Esophagus mucosa (tissue), 1 donor: ENCODE results near the gene PHF19. TPM values are rescaled to one million over a fixed set of nuclear protein-coding genes. Genes with fewer than 3 reads are reported as not detected.

Experiments
- ATAC-seq: fragments of 200-7000 bp; cut with Tn5 transposase; one replicate; pipeline ENCODE4 v1.9.1; 2020
- total RNA-seq: library from RNA; stranded (reverse); gene quantifications from one replicate; pipeline ENCODE4 v1.2.4, GENCODE V29; 2023
- donor health status: DM: yes; HTN: yes; CAD: no.

The PHF19 gene
- total RNA-seq, 1 donor from 2014 or later: 25.3 TPM

DNA sequence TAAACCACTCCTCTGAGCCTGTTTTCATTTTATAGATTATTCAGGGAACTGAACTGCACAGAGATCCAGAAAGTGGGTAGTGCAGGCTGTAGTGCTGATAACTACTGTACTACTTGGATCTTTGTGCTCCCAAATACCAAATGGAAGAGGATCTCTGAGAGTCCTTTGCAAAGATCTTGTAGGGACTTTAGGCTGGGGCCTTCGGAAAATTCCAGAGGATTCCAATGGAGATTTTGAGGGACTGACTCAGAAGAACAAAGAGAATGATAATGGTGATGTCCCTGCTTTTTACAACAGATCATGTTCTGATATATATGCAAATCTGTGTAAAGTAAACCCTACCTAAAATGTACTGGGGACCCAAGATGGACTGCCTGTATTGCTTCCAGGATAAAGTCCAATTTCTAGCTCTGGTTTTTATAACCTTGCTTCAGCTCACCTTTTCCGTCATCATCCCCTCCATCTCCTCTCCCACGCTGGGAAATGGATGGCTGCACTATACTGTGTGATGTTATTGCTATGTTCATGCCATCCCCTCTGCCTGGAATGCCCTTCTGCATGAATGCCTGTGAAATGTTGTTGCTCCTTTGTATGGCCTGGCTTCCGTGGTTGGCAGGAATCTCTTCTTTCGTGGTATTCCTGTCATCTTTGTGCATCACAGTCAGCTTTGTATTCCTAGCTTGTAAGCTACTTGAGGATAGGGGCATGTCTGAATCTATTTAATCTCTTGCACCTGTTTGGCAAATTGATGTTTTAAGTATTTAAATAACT, 24.6 kb downstream of the PHF19 start:
- ATAC-seq: no peak

DNA sequence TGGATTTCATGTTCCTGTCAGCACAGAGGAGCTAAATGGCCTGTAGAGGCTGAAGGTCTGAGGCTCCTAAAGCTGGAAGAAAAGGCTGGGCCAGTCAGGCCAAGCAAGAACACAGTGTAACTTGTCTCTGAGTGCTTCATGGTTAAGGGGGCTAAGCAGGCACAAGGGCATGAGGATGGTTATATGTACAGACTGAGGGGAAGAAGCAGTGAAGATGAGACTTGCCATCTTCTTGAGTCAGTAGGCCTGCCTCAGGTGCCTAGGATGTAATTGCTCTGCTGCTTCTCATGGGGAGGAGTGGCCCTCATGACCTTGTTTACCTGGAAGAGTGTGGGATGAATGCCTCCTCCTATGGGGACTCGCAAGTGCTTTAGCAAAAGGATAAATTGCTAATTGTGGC, 25.5 kb downstream of the PHF19 start:
- ATAC-seq: no peak

DNA sequence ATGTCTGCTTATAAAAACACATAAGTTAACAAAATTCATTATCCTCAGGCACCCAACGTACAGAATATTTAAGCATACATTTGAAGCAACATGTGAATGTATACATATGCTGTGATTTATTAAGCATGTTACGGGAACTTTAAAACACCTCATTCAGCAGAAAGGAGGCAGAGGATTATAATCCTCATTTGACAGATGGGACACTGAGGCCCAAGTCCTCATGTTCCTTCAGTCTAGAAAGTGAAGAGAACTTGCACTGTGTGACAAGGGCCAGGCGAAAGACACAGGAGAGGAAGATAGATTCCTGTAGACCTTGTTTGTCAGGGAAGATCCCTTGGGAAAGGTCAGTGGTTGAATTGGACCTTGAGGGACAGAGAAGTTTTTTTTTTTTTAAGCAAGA, 26.7 kb downstream of the PHF19 start:
- no peak for ATAC-seq

DNA sequence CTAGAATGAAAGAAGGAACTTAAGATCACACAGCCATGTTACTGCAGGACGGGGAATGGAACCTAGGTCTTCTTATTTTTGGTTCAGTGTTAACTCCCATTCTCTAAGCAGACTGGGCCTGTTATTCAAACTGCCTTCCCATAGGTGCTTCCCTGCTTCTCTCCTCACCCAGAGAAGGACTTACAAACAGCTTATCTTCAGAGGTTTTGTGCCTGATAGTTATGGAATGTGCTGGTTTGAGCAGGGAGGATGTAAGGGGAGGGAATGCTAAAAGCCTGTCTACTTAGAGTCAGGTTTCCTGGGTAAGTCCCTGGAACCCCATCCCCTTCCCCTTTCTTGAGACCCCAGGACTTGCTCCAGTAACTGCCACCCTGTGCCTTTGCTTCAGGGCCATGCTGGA, 30.1 kb downstream of the PHF19 start:
- ATAC-seq: no peak

DNA sequence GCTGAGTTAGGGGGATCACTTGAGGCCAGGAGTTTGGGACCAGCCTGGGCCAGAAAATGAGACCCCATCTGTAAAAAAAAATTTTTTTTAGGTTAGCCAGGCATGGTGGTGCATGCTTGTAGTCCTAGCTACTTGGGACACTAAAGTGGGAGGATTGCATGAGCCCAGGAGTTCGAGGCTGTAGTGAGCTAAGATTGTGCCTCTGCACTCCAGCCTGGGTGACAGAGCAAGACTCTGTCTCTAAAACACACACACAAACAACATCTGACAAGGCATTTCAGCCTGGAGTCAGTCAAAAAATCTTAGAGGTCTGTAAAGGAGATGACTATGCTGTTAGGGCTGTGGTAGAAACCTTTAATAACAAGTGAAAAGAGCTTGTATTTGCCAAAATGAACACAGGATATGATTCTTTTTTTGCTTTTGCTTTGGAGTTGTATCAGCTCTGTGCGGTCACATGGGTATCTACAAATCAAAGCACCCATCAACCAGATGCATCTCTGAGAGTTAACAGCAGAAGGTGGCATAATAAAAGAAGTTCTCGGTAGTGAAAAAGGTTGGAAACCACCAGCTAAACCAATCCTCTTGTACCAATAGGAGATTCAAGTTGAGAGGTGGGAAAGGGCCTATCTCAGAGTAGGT, 30.6 kb downstream of the PHF19 start:
- ATAC-seq: no peak

DNA sequence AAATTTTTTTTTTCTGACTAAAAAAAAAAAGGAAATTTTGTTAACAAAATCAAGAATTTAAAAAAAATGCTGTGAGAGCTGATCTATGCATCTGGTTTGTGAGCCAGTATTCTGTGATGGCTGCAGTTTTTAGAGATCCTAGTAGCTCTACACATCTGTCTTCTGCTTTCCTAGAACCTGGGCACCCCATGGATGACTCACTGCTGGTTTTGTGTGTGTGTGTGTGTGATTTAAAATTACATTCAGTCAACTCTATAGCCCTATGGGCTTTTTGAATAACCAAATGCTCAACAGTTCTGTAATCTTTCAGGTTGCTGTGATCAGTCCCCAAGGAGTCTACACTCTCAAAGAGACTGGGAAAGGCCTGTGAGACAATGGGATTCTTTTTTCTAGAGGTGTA, 31.7 kb downstream of the PHF19 start:
- ATAC-seq: no peak

DNA sequence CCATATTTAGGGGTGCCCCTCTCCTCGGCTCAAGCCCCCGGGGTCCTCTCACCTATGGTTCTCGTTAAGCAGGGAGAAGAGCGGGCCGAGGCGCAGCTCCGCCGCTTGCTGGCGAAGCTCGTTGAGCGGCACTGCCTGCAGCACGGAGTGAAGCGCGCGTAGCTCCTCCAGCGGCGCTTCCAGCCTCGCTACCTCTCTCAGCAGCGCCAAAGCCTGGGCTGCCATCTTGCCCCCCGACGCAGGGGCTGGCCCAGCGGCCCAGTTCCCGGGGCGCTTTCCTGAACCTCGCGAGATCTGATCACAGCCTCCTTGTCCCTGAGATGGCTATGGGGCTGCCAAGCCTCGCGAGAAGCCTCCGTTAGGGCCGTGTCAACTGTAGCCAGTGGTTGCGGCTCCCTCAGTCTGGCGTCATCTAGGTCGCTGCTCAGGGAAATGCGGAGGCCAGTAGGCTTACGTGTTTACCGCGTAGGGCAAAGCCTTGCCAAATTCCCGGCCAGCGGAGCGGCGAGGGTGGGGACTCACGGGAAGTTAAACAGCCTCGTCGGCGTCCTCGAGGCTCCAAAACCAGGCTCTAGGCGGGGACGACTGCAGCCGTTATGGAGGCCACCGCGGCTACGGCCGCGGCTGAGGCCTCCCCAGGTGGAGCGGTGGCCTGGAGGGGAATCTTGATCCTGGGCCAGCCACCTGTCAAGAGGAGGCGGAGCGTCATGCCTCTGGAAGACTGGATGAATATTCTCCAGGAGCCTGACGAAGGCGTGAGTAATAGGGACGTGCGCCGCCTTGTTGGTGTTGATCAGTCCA, 34.1 kb downstream of the PHF19 start, which contains the start of gene PSMD5:
PSMD5 (minus strand) TSS at position 238 of the 801 bp plus-strand sequence; CDS start at position 225, 13 bp downstream.
- peak; percentile 99 for ATAC-seq

DNA sequence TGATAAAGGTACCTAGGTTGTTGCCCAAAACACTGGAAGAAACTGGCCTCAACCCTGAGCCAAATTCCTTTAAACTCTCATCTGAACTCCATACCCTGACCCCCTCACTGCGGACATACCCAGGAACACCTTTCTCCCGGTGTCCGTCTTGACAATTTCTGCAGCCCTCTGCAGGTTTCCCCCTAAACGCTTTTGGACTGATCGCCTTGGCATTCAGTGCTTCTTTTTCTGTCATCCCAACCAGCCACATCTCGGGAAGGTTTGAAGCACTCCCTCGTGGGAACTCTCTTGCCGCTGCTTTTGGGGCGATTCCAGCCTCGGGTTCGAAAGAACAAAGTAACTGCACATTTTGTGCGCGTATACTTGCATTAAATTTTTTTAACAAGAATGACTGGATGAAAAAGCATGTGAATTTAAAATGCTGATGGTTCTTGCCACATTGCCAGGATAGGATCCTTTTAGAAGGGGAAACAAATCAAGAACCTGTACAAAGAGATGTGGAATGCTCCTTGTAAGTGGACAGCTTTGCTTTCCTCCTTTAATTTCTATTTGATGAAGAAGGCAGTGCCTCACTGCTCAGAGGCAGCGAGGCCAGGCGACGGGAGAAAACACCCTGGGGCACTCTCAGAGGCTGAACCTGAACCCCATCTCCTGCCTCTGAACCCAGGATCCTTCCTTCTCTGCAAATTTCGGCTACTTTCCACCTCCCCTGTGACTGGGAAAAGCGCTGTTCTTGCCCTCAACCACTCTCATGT, 34.9 kb downstream of the PHF19 start:
- ATAC-seq: peak; percentile 28

DNA sequence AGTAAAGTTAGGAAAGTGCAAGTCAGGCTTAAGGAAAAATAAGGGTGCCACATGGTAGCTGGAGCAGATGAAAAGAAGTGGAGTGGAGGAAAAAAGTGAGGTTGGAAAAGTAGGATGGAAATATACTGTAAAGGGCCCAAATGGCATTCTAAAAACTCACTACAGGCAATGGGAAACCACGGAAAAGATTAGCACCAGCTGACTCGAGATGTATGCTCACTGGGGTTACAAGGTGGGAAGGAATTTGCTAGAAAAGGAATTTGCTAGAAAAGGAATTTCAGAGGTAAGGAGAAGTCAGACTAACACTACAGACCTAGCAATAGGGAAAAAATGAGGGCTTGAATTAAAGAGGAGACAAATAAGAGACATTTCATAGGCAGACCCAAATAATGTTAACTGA, 37.8 kb downstream of the PHF19 start:
- no peak for ATAC-seq

DNA sequence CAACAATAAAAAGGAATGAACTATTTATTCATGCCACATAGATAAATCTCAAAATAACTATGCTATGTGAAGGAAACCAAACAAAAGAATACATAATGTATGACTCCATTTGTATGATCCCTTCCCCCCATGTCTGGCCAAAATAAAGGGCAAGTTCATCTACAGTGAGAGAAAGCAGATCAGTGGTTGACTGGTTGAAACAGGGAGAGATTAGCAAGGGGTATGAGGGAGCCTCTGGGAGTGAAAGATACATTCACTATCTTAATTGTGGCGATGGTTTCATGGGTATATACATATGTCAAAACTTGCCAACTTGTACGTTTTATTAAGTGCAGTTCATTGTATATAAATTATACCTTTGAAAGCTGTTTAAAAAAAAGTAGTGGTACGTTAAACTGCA, 39.1 kb downstream of the PHF19 start:
- ATAC-seq: no peak

DNA sequence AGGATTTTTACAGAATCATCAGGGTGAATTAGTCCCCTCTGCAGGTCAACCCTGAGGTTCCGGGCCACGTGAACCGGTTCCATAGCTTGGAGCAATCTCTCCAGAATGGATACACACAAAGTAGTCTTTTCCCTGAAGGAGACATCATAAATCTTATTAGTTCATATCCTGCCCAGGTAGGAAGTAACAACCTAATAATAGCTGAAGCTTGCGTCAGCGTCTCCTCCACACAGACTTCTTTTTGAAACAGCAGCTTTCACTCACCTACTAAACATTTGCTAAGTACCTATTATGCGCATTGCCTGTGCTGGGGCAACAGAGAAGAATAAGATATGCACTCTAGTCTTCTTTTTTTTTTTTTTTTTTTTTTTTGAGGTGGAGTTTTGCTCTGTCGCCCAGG, 43.7 kb downstream of the PHF19 start:
- no peak for ATAC-seq

DNA sequence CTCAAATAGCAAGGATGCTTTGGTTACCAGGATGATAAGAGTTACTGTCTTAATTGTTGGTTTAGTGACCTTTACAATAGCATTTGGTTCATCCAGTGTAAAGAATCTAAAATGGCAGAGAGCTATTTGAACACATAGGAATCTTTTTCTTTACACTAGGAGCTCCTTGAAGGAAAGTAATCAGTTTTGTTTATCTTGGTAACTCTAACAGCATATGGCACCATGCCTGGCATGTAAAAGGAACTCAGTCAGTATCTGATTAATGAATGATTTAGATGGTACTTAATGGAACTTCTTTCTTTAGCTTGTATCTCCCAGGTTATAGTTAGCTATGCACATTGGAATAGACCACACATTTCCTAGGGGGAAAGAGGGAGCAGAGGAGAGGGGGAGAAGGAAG, 44.2 kb downstream of the PHF19 start:
- no peak for ATAC-seq

DNA sequence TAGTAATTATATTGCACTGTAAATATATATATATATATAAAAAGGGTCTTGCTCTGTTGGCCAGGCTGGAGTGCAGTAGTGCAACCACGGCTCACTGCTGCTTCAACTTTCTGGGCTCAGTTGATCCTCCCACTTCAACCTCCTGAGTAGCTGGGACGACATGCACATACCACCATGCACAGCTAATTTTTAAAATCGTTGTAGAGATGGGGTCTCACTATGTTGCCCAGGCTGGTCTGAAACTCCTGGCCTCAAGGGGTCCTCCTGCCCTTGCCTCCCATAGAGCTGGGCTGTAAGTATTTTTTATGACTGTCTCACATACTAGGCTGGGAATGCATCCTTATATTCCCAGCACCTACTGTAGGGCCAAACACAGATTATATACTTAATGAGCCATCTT, 46.1 kb downstream of the PHF19 start:
- ATAC-seq: no peak

DNA sequence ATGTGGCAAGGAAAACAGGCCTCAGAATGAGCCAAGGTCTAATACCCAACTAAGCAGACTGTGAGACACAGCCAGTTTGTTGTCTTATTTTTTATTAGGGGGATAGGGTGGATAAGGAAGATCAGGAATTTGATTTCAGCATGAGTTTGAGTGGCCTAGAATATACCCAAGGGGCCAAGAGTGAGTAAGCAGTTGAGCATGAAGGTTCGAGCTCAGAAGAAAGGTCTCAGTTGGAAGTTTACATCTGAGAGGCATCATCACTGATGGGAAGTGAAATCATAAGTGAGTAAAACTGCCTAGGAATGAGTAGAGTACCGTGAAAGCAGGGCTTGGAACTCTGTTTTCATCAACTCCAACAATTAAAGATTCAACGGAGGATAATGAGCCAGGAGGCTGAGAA, 46.8 kb downstream of the PHF19 start:
- ATAC-seq: no peak

DNA sequence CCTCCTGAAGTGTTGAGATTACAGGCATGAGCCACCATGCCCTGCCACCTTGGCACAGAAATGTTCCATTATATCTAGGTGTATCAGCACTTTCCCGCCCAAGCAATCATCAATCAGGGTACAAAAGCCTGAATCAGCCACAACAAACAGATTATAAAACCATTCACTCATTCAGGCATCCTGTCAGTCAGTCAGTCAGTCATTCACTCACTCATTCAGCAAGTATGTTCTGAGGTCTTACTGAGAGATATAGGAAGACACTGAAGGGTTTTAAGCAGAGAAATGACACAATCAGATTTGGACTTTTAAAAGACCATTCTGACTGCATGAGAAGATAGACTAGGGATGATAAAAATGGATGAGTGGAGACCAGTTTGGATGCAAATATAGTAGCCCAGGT, 47.3 kb downstream of the PHF19 start:
- ATAC-seq: no peak

DNA sequence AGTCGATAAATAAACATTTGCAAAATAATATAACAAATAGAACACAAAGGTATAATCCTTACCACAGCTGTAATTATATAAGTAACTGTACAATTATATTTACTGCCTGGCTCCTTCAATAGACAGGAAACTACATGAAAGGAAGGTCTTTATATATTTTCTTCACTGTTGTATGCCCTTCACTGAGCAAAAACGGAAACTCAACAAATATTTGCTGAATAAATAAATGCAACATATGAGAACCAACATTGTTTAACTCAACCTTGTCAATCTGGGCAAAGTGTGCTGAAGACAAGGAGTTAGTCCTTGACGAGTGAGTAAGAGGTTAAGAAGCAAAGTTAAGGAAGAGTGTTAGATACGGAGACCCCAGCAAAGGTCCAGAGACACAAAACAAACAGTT, 56.9 kb downstream of the PHF19 start:
- ATAC-seq: no peak

DNA sequence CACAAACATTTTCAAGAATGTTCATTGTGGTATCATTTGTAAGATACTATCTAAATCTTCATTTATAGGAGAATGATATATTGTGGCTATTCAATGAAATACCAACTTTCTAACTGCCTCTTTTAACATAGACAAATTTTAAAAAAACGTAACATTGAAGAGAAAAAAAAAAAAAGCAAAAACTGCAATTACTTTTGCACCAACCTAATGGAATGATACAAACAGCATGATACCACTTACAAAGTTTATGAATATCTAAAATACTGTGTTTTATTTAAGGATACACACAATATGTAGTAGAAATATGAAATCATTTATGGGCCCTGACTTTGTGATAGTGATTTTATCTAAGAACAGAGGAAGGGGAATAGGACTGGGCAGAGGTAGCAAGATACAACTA, 58.4 kb downstream of the PHF19 start:
- no peak for ATAC-seq

DNA sequence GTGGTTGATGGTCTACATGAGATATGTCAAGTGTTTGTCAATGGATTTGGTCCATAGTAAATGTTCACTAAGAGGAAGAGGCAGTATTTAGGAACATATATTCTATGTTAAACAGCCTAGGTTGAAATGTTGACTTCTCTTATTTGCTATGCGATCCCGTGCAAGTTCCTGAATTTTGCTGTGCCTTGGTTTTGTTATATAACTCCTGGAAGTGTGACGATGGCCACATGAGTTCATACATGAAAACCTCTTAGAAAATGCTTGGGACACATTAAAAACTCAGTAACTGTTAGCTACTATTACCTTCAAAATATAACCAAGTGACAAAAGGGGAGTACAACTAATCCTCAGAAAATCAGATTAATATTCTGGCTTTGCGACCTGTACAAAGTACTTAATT, 61.9 kb downstream of the PHF19 start:
- no peak for ATAC-seq

DNA sequence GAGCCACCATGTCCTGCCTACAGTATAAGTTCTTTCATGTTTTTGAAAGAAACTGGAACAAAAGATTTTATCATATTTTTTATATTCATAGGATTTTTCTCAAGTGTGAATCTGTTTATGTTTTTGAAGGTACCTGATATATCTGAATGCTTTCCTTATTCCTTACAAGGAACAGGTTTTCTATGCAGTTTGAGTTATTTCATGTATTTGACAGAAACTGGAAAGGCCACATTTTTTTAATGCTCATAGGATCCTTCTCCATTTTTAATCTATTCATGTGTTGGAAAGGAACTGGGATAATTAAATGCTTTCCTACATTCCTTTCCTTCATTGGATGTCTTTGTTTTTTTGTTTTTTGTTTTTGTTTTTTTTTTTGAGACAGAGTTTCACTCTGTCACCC, 68.1 kb downstream of the PHF19 start:
- ATAC-seq: no peak

DNA sequence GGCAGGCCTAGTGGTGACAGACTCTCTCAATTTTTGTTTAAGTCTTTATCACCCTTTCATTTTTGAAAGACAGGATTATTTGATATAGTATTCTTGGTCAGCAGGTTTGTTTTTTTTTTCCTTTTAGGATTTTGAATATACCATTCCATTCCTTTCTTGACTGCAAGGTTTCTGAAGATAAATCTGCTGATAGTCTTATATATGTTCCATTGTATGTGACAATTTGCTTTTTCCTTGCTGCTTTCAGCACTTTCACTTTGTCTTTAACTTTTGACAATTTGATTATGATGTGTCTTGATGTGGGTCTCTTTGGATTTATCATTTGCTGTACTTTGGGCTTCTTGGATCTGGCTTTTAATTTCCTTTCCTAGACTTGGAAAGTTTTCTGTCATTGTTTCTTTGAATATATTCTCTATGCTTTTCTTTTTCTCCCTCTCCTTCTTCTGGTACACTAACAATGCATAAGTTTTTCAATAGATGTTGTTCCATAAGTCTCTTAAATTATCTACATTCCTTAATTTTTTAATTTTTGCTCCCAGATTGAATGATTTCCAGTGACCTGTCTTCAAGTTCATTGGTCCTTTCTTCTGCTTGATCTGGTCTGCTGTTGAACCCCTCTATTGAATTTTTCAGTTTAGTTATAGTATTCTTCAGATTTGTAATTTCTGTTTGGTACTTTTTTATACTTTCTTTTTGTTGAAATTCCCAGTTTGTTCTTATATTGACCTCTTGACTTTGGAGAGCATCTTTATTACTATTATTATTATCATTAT, 69.2 kb downstream of the PHF19 start:
- no peak for ATAC-seq
